CD4-positive, alpha-beta T cell treated with Interleukin-21 for 1 hour (primary cell): ENCODE results near the gene SPG7.
A peak's percentile ranks its signal among the peaks of the same experiment; 100 is the strongest.
"Not testable (repeated sequence)": the region's sequence is repeated elsewhere in the genome, so short reads cannot be mapped to it uniquely, and the experiment has no call there.

Experiments used
- DNase-seq: peaks from one replicate; pipeline ENCODE4 v3.0.0-alpha.2; 2020

SPG7 gene

DNA sequence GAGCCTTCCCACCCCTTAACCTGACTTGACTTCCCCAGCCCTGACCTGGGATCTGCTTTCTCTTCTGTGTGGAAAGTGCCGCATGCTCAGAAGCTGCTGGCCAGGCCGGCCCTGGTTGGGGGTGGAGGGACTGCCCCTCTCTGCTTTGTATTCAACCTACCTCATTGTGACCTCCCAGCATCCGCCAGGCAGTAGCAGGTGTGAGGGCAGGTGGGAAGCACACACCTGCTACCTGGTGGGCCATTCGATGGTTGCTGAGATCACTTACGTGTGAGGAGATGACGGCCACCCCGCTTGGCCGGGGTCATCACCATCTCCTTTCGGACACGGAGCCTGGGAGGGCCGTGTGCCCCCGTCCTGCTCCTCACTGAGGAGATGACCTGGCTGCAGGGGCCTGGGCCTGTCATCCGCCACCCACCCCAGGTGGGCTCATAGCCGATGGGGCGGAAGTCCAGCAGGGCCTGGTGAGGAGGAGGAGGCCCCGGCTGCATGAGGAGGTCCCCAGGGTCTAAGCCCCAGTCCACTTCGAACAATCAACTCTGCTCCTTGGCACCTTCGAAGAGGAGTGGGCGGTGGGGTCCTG, 74.5 kb downstream of the SPG7 start:
- no peak for DNase-seq

DNA sequence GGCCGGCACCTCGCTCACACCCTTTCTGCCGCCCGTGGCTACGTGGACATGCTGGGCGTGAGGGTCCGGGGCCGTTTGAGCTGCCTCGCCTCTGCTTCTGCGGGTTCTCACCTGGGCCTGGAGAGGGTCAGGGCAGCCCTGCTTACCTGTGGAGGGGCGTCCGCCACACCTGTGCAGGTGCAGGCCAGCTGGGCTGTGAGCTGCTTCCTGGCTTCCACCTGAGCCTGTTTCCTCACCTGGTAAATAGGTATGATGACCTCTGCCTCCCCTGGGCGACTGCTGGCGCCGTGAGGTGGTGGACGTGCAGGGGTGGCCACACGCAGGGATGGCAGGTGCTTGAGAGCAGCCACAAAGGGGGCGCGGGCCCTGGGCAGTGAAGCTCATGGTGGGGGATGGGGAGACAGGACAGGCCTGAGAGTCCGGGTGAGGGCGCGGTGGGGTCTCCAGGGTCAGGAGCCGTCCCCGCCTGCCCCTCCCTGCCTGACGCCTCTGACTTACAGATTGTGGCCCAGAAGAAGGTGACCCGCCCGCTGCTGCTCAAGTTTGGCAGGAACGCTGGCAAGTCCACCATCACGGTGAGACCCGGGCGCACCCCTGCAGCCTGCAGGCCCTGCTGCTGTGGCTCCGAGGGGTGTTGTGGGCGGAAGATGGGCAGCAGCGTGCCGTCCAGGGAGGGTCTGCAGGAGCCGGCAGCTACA, 75.1 kb downstream of the SPG7 start:
- DNase-seq = no peak

DNA sequence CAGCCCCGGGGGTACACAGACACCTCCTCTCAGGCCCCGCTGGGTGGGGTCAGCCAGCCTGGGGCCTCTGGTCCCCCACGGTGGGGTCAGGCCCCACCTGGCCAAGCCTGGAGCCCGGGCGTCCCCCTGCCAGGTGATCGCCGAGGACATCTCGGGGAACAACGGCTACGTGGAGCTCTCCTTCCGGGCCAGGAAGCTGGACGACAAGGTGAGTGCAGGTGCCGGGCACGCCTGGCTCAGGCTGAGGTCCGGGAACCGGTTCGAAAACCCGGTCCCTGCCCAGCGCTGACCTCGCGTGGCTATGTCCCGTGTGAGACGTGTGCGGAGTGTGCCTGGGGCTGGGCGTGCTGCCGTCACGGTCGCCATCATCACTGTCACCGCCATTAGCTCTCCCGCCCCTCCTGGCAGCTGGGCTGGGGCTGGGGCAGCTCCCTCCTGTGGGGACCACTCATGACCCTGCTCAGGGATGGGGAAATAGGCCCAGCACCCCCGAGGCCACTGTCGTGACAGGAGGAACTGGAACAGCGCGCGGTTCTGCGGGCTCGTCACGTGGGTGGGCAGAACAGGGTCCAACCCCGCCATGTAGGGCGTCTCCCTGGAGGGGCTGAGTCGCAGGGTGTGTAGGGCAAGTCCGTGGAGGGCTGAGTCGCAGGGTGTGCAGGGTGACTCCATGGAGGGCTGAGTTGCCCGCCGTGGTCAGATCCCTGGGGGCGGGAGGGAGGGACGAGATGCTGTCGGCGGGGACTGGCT, 75.9 kb downstream of the SPG7 start:
- DNase-seq = no peak

DNA sequence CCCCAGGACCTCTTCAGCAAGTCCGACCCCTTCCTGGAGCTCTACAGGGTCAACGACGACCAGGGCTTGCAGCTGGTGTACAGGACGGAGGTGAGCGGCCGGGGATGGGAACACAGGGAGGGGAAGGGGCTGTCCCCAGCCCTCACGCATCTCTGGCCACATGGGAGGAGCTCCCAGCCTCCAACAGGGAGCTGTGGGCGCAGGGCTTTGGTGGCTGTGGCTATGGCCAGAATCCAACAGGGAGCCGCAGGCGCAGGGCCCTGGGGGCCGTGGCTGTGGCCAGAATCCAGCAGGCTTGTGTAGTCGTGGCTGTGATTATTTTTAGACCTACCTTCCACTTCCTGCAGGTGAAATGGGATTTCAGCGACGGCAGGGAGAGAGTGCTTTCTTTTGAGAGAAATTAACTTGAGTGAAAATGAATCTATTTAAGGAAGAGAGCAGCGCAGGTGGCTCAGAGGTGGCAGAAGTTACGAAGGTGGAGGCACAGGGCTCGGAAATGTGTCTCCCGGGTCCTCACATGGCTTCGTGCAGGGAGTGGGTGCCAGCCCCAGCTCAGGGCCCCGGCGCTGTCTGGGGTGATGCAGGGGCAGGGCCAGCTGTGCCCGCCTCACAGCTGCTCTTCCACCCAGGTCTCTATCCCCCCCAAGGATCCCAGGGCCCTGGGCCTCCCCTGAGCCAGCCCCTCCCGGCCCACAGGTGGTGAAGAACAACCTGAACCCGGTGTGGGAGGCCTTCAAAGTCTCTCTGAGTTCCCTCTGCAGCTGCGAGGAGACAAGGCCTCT, 76.8 kb downstream of the SPG7 start:
- DNase-seq = no peak

DNA sequence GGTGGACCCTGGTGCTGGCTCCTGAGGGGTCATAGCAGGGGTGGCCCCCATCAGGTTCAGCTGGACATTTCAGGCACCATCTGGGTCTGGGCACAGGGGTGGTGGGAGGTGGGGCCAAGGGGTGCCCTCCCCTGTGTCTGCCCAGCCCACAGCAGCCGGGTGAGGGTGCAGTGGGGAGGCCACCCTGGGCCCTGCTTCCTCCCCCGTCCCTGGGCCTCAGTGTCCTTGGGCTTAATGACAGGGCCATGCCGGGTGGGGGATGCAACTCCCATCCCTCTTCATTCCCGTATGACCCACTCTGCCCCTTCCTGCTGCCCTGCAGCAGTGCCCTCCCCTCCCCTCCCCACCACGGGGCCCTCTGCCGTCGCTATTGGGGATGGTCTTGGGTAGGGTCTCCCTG, 78.0 kb downstream of the SPG7 start:
- DNase-seq = no peak

DNA sequence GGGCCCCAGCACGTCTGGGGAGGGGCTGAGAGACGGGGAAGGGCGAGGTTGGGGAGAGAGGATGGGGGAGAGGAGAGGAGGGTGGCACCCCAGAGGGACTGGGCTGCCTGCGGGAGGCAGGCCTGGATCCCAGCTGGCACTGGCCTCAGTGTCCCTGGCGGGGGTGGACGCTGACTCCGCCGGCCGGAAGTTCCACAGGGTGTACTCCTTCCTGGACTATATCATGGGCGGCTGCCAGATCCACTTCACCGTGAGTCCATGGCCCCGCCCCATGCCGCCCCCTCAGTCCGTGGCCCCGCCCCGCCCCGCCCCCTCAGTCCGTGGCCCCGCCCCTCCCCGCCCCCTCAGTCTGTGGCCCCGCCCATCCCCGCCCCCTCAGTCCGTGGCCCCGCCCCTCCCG, 78.7 kb downstream of the SPG7 start:
- no peak for DNase-seq

DNA sequence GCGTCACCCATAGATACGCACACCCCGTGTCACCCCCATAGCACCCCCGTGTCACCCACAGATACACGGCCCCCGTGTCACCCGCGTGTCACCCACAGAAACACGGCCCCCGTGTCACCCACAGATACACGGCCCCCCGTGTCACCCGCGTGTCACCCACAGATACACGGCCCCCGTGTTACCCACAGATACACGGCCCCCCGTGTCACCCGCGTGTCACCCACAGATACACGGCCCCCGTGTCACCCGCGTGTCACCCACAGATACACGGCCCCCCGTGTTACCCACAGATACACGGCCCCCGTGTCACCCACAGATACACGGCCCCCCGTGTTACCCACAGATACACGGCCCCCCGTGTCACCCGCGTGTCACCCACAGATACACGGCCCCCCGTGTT, 79.5 kb downstream of the SPG7 start:
- DNase-seq = not testable (repeated sequence)

DNA sequence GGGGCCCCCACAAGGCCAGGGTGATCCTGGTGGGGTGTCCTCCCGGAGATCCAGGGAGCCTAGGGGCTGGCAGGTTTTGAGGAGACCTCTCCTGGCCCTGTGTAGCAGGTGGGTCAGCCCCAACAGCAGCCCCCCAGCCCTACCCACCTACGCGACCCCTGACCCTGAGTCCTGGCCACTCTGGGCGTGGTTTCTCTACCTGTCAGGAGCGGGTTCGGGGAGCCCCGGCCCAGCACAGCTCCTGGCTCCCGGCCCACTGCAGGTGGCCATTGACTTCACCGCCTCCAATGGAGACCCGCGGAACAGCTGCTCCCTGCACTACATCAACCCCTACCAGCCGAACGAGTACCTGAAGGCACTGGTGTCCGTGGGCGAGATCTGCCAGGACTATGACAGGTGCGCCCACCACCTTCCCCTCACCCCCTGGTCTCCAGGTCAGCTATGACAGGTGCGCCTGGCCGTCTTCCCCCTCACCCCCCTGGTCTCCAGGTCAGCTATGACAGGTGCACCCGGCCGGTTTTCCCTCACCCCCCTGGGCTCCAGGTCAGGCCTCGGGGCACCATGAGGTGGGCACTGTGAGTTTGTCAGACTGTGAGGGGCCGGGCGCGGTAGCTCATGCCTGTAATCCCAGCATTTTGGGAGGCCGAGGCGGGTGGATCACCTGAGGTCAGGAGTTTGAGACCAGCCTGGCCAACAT, 80.4 kb downstream of the SPG7 start:
- DNase-seq = no peak

DNA sequence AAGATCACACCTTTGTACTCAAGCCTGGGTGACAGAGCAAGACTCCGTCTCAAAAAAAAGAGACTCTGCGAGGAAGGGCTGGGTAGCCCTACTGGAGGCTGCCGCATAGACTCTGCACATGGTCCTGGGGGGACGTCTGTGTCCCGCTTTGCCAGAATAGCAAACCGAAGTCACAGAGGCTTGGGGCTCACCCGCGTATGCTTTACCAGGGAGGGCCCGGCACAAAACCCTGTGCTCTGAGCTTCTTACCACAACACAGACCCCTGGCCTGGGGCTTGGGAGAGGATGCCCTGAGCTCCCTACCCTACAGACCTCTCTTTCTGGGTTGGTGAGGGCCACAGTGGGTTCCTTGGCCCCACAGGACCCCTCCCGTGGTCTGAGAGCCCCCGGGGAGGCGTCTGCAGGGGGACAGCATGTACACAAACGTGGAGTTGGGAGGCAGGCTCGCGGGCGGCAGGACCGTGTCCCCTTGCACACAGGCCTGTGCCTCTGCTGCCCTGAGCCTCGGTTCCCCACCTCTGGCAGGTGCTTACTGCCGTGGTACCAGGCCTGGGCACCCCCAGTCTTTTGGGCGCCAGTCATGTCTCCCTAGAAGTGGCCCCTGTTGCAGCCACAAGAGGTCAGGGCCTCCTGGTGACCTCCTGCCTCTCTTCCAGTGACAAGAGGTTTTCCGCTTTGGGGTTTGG, 81.2 kb downstream of the SPG7 start:
- no peak for DNase-seq

DNA sequence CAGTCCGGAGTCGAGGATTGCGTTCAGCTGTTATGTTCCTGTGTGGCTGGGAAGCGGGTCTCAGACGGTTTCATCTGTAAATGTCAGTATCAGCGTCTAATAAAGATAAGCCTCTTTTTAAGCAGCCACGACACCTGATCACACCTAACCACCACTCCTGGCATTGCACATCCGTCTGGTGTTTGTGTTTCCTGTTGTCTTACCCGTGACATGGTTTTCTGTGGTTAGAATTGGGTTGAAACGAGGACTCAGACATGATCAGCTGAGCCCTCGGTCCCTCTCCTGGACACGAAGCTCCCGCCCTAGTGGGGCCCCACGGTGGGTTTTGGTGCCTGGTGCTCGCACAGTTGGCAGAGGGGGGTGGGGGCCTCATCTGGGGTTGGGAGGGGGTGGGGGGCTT, 85.6 kb downstream of the SPG7 start:
- DNase-seq = peak; percentile 76

DNA sequence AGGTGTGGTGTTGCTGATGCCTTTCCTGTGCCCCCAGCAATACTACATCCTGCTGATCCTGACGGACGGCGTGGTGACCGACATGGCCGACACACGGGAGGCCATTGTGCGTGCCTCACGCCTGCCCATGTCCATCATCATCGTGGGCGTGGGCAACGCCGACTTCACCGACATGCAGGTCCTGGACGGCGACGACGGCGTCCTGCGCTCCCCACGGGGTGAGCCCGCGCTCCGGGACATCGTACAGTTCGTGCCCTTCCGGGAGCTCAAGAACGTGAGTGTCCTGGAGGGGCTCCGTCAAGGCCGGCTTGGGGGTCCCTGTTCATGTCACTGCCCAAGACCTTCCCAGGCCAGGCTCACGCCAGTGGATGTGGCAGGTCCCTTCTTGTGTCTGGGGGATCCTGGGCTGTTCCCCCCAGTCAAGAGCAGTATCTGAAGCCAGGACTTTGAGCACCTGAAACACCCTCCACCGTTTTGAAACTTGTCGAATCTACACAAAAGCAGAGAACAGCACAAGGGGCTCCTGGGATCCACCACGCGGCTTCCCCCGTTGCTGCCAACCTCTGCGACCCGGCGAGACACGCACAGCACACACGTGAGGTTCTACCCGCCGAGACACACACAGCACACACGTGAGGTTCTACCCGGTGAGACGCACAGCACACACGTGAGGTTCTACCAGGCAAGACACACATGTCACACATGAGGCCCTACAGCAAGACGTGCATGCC, 87.3 kb downstream of the SPG7 start:
- DNase-seq = no peak

DNA sequence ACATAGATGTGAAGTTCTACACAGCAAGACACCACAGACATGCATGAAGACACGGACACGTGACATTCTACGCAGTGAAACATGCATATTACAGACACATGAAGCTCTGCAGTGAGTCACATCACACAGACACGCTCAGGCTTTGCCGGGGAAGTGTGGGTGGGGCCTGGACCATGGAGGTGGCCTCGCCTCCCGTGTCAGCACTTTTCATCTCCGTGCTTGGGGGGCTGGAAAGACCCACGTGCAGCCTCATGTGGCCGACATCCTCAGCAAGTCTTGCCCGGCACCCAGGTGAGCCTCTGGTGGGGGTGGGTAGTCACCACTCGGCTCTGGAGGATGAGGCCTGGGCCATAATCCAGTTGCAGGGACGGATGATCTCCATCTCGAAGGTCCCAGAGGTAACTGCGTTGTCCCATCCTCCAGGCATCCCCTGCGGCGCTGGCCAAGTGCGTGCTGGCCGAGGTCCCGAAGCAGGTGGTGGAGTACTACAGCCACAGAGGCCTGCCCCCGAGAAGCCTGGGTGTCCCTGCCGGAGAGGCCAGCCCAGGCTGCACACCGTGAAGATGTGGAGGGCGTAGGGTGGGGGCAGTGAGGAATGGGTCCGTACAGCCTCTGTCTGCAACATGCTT, 88.0 kb downstream of the SPG7 start:
- no peak for DNase-seq

DNA sequence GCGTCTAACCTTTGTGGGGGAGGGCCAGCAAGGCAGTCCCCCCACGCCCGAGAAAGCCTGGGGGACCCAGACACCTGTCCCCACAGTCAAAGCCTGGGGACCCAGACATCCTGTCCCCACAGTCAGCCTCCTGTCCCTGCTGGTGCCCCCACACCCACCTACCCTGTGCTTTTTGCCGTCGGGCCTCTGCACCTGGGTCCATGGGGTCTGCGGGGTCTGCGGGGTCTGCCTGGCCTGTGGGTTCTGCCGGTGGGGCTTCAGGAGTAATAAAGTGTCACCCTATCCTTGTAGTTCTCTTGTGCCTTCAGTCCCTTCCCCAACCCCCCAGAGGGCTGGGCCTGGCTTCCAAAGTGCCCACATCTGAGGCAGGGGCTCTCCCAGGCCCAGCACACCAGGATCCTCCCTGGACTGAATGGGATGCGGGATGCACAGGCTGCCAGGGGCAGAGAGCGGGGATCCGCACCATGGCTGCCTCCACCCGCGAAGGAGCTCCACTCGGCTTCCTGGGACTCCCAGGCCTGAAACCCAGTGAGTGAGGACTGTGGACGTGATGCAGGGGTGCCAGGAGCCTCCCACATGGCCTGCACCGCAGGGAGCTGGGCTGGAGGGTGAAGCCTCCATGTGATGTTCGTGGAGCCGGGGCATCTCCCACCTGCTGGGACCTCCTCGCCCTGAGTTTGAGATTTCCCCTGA, 88.9 kb downstream of the SPG7 start:
- DNase-seq = no peak

DNA sequence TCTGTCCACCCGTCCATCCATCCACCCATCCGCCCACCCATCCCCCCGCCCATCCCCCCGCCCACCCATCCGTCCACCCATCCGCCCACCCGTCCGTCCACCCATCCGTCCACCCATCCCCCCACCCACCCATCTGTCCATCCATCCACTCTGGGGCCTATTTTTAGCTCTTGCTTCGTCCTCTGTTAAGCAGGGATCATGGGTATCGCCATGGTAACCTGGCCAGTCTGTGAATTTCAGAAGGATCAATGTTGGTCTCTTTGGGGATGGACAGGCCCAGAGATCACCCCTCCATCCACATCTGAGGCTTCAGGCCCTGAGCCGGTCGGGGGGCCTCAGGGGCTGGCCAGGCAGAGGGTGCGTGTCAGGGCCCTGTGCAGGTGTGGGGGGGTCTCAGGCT, 90.0 kb downstream of the SPG7 start:
- no peak for DNase-seq

DNA sequence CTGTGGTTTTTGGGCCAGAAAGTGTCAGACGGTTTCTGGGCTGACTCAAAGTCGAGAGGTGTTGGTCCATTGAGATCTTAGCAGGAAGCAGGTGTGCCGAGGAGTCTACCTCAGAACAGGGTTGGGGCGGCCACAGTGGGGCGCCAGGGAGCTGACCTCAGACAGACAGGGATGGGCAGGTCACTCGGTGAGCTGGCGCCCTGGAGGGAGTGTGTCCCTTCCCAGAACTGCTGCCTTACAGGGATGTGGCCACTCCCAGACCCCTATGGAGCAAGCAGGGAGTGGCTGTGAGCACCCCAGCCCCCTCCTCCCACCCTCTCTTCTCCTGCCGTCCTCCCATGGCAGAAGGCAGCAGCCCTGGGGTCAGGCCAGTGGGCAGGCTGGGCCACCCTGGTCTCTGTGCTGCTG, 91.3 kb downstream of the SPG7 start:
- no peak for DNase-seq

DNA sequence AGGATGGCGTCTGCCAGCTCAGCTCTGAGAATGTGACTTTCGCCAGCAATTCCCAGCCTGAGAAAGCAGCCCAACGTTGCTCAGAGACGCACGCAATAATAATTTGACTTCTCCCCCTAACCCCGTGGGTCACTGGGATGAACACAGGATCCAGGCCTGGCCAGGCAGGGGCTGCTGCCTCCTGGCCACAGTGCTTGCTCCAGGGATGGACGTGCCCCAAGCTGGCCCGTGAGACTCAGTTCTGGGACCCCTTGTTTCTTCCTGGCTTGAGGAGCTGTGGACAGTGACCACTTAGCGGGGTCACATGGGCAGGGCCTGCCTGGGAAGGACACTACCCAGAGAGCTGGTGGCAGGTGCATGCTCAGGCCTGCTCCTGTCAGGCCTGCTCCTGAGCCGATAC, 91.7 kb downstream of the SPG7 start:
- no peak for DNase-seq

DNA sequence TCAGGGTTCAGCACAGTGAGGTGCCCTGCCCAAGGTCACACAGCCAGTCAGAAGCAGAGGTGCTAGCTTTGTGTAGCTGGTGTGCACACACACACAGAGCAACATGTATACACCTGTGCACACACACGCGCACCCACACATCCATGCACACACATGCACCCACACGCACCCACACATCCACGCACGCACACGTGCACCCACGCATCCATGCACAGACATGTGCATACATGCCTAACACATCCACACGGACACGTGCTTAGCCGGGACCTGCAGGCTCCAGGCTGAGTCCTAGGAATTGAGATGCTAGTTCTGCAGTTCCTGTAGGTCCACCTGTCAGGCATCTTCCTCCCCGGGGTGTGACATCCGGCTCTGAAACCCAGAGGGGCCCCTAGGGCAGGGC, 92.2 kb downstream of the SPG7 start:
- DNase-seq = no peak

DNA sequence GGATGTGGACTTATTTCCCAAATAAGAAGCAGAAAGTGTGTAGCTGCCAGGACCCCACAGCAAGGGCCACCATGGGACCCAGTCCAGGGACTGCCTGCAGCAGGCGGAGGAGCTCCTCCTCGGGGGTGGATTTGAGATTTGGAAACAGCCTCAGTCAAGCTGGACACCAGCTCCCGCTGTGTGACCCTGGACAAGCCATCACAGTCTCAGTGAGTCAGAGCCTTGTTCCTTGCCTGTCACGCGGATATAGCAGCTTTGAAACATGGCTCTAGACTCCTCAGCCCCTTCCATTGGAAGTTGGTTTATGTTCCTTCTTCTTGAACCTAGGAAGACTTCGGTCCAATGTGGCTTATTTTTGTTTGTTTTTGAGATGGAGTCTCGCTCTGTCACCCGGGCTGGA, 92.8 kb downstream of the SPG7 start:
- no peak for DNase-seq

DNA sequence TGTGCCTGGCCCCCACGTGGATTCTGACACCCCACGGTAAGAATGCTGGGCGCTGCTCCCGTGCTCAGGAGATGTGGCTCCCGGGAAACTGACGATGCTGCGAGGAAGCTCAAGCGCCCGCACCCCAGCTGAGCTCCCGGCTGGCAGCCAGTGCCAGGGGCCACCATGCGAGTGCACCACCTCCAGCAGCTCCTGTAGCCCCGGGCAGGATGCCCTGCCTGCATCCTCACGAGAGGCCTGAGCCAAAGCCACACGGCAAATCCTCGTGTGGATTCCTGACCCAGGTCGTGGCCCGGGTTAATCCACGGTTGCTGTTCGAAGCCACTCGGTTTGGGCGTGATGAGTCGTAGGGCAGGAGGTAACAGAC, 93.7 kb downstream of the SPG7 start:
- no peak for DNase-seq

DNA sequence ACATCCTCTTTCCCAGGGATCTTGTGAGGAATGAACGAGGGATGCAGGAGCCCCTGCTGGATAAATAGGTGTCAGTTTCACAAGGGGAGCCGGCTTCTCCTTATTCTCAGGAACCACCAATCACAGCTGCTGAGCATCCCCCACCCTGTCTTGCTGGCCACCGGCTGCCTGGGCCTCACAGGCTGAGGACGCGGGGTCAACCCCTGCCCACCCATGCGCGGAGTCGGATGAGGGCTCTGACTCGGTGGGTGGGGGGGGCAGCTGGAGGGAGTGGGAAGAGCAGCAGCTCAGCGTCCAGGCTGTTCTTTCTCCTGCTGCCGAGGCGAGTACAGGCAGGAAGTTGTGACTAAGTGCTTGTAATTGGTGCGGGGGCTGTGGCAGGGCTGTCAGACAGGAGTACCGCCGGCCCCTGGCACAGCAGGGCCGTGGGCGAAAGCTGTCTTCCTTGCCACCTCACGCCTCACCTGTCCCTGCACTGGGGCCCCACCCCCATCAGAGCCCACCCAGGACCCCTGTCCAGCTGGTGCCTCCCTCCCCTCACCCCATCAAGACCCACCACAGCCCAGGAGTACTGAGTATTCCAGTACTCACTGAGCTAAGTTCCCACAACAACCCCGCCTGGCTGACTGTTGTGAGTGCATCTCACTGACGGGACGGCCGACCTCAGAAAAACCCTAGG, 94.2 kb downstream of the SPG7 start:
- DNase-seq = peak; percentile 43
